Measurements from ENCODE around the gene AKAP6. TPM values are rescaled to one million over a fixed set of nuclear protein-coding genes. Genes with fewer than 3 reads are reported as not detected.

The AKAP6 gene
- total RNA-seq, 4 donors from 2014 or later: 2.0 to 11.0 (median 4.2) TPM

DNA sequence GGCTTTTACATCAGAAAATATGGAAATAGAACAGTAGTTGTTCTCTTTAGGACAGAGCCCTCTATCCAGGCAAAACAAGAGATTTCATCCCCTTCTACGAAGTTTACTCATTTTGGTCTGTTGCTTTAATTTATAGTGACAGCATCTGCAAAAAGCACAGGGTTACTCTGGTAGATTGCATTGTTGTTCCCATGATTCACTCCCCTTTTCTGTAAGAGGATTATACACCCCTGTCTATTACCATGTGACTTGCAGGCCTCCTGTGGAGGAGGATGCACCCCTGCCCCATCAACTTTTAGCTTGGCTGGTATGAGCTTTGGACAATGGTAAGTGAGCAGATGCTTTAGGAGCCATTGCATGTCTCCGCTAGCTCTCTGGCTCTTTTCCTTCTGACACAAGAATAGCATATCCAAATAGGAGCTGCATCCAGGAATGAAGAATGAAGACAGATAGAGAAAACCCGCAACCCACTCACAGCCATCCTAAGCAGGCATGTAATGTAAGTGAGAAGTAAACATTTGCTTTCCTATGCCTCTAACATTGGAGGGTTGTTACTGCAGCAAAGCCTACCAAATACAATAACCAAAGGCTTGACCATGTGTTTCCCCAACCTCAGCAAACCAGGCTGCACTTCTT is 304.2 kb downstream of the AKAP6 start:
- TF ChIP-seq, protein P1, sequence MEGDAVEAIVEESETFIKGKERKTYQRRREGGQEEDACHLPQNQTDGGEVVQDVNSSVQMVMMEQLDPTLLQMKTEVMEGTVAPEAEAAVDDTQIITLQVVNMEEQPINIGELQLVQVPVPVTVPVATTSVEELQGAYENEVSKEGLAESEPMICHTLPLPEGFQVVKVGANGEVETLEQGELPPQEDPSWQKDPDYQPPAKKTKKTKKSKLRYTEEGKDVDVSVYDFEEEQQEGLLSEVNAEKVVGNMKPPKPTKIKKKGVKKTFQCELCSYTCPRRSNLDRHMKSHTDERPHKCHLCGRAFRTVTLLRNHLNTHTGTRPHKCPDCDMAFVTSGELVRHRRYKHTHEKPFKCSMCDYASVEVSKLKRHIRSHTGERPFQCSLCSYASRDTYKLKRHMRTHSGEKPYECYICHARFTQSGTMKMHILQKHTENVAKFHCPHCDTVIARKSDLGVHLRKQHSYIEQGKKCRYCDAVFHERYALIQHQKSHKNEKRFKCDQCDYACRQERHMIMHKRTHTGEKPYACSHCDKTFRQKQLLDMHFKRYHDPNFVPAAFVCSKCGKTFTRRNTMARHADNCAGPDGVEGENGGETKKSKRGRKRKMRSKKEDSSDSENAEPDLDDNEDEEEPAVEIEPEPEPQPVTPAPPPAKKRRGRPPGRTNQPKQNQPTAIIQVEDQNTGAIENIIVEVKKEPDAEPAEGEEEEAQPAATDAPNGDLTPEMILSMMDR (IDR thresholded peaks at IDR 0.05): no peak
- TF ChIP-seq POLR2AphosphoS5 (IDR thresholded peaks at IDR 0.05): no peak
- TF ChIP-seq POLR2A (IDR thresholded peaks at IDR 0.05): no peak
- no peak for TF ChIP-seq EP300 (IDR thresholded peaks at IDR 0.05)
- H3K4me3 ChIP-seq: no peak overlapping the region

GRCh38 chr14:32633930-32634329 is 304.8 kb downstream of the AKAP6 start:
- Histone ChIP-seq H3K4me3 (no peak overlapping the region), H3K36me3 (no peaks in the 10 kb centered on the region), H3K4me1 (peaks cover 9% of the 10 kb centered on the region), H3K27ac (no peak overlapping the region), H3K27me3 (no peaks in the 10 kb centered on the region), H3K9me3 (no peaks in the 10 kb centered on the region)
- no peak for DNase-seq (ENCODE audit: low spot score in 2 of 2)
- TF ChIP-seq POLR2A (IDR thresholded peaks at IDR 0.05) (no peak), POLR2AphosphoS5 (IDR thresholded peaks at IDR 0.05) (no peak), EP300 (IDR thresholded peaks at IDR 0.05) (no peak)
- TF ChIP-seq, protein P1 (IDR thresholded peaks at IDR 0.05): no peak

More for the DNA sequence above, 304.2 kb downstream of the AKAP6 start:
- Histone ChIP-seq H3K27ac (no peak overlapping the region), H3K27me3 (no peaks in the 10 kb centered on the region), H3K9me3 (no peaks in the 10 kb centered on the region), H3K36me3 (no peaks in the 10 kb centered on the region), H3K4me1 (peaks cover 9% of the 10 kb centered on the region)
- WGBS: 92% methylated on average over 3 of the region's 3 CpGs
- DNase-seq (ENCODE audit: low spot score in 2 of 2): no peak

DNA sequence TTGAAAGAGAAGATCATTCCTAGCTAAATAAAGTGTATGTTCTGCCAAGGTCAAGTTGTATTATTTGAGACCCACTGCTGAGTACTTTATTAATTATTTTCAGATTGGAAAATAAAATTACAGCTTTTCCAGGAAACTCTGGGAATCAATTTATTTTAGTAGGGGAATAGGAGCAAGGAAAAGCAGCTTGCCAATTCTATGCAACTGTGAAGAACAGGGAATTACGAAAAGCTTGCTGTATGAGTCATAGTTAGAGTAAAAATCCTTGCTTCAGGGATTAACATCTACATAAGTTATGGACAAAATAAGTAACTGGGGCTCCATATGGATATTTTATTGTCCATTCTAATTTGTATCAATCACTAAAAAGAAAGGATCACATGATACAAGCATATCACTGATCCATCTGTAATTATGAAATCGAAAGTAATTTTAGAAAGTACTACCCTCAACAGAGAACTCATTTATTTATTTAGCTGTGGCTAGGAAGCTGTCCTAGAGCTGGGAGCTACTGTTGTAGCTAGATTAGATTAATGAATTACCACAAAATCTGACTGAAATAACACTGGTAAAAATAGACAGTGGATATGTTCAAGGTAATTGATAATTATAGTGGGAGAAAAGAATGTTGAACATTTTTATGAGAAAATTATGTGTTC is 306.1 kb downstream of the AKAP6 start:
- Histone ChIP-seq H3K36me3 (no peaks in the 10 kb centered on the region), H3K9me3 (no peaks in the 10 kb centered on the region), H3K27ac (no peak overlapping the region), H3K4me3 (peak overlapping the region; percentile 16), H3K27me3 (no peaks in the 10 kb centered on the region), H3K4me1 (peaks cover 9% of the 10 kb centered on the region)
- TF ChIP-seq POLR2A (IDR thresholded peaks at IDR 0.05) (no peak), POLR2AphosphoS5 (IDR thresholded peaks at IDR 0.05) (no peak), EP300 (IDR thresholded peaks at IDR 0.05) (no peak)
- TF ChIP-seq, protein P1 (IDR thresholded peaks at IDR 0.05): no peak
- WGBS: 10% methylated on average over 2 of the region's 2 CpGs
- DNase-seq (ENCODE audit: low spot score in 2 of 2): no peak

GRCh38 chr14:32637582-32637981 is 308.5 kb downstream of the AKAP6 start:
- WGBS: 80% methylated on average over 2 of the region's 2 CpGs
- no peaks in the 10 kb centered on the region for H3K27me3 ChIP-seq
- H3K9me3 ChIP-seq: no peaks in the 10 kb centered on the region
- H3K27ac ChIP-seq: no peak overlapping the region
- no peak for TF ChIP-seq EP300 (IDR thresholded peaks at IDR 0.05)
- TF ChIP-seq, protein P1 (IDR thresholded peaks at IDR 0.05): no peak
- TF ChIP-seq POLR2AphosphoS5 (IDR thresholded peaks at IDR 0.05): no peak
- TF ChIP-seq POLR2A (IDR thresholded peaks at IDR 0.05): no peak
- no peak overlapping the region for H3K4me3 ChIP-seq
- no peak for DNase-seq (ENCODE audit: low spot score in 2 of 2)
- no peaks in the 10 kb centered on the region for H3K36me3 ChIP-seq
- H3K4me1 ChIP-seq: peaks cover 9% of the 10 kb centered on the region

- no peak for TF ChIP-seq POLR2A (IDR thresholded peaks at IDR 0.05)
- TF ChIP-seq POLR2AphosphoS5 (IDR thresholded peaks at IDR 0.05): no peak
- TF ChIP-seq, protein P1 (IDR thresholded peaks at IDR 0.05): no peak
- no peak for TF ChIP-seq EP300 (IDR thresholded peaks at IDR 0.05)
- Histone ChIP-seq H3K4me3 (no peak overlapping the region), H3K36me3 (no peaks in the 10 kb centered on the region), H3K9me3 (no peaks in the 10 kb centered on the region), H3K27me3 (no peaks in the 10 kb centered on the region), H3K4me1 (peaks cover 9% of the 10 kb centered on the region), H3K27ac (no peak overlapping the region)
- no peak for DNase-seq (ENCODE audit: low spot score in 2 of 2)
- 99% methylated on average over 2 of the region's 2 CpGs for WGBS
Measured at GRCh38 chr14:32639208-32639607, 310.1 kb downstream of the AKAP6 start.
